ENCODE results near the gene ZNF48. TPM values are rescaled to one million over a fixed set of nuclear protein-coding genes. Genes with fewer than 3 reads are reported as not detected.

Gene ZNF48
- polyA plus RNA-seq, 1 of the 3 experiments (the other 2 are of a cell fraction) = 8.8 TPM

GRCh38 chr16:30358990-30359870 is 36.0 kb upstream of the ZNF48 start:
- CTCF ChIA-PET = interaction anchor here (0.7 to 1.5 kb wide), 3 partner anchors 50 to 289 kb away, joined by 3 to 5 read pairs (median 5); no protein-coding TSS in a partner anchor
- Histone ChIP-seq H3K27ac (ENCODE audit: low read depth in 2 of 2, low read length in 1 of 2) (no peak overlapping the region), H3K27me3 (ENCODE audit: insufficient read depth) (no peaks in the 10 kb centered on the region), H3K4me2 (no peak overlapping the region), H3K4me3 (ENCODE audit: low read depth in 2 of 2, low read length in 1 of 2) (no peak overlapping the region), H3K36me3 (replicated peaks in 1 of 2; ENCODE audit: control insufficient read depth in 1 of 2, insufficient read depth in 2 of 2, low read length in 1 of 2) (peaks cover 12 to 29% of the 10 kb centered on the region in 2 experiments), H3K79me2 (ENCODE audit: insufficient read depth) (peaks cover 57% of the 10 kb centered on the region), H4K20me1 (ENCODE audit: insufficient read depth) (peaks cover 7% of the 10 kb centered on the region), H3K9ac (no peak overlapping the region), H3K9me2 (no peaks in the 10 kb centered on the region), H3K9me3 (no peaks in the 10 kb centered on the region), H3F3A (replicated peaks; ENCODE audit: insufficient read depth) (peaks cover 9% of the 10 kb centered on the region), H2AFZ (ENCODE audit: low read depth) (no peak overlapping the region), H3K4me1 (ENCODE audit: control insufficient read depth in 1 of 2, insufficient read depth in 2 of 2, low read depth in 1 of 2, low read length in 1 of 2) (peaks cover 11 to 22% of the 10 kb centered on the region in 2 experiments; a peak in 3 of 4 replicates)
- no peak for TF ChIP-seq FOSL2 (IDR thresholded peaks at IDR 0.05; ENCODE audit: borderline replicate concordance, low read depth)
- TF ChIP-seq USF1 (IDR thresholded peaks at IDR 0.05; ENCODE audit: borderline replicate concordance, low read depth) = no peak
- TF ChIP-seq ZBTB33 (IDR thresholded peaks at IDR 0.05; ENCODE audit: borderline replicate concordance, low read depth) = no peak
- no peak for TF ChIP-seq RCOR1 (IDR thresholded peaks at IDR 0.05; ENCODE audit: low read length)
- no peak for TF ChIP-seq EZH2phosphoT487 (IDR thresholded peaks at IDR 0.05; ENCODE audit: borderline replicate concordance, low read depth)
- no peak for TF ChIP-seq GABPA (IDR thresholded peaks at IDR 0.05; ENCODE audit: low read depth)
- no peak for TF ChIP-seq POLR2AphosphoS5 (IDR thresholded peaks at IDR 0.05; ENCODE audit: low read depth, low read length)
- TF ChIP-seq NFIC (IDR thresholded peaks at IDR 0.05; ENCODE audit: borderline replicate concordance) = no peak
- no peak for TF ChIP-seq EP300 (IDR thresholded peaks at IDR 0.05; ENCODE audit: borderline replicate concordance in 1 of 2, low read depth in 1 of 2, low read length in 1 of 2)
- no peak for TF ChIP-seq PBX3 (IDR thresholded peaks at IDR 0.05)
- no peak for TF ChIP-seq FOXM1 (IDR thresholded peaks at IDR 0.05; ENCODE audit: low read depth)
- TF ChIP-seq FOXJ3 (CRISPR knock-in tag; IDR thresholded peaks at IDR 0.05) = no peak
- TF ChIP-seq ELF1 (IDR thresholded peaks at IDR 0.05) = no peak
- TF ChIP-seq CHD2 (IDR thresholded peaks at IDR 0.05; ENCODE audit: low read length, partially characterized antibody) = no peak
- TF ChIP-seq RXRA (IDR thresholded peaks at IDR 0.05; ENCODE audit: borderline replicate concordance, low read depth) = no peak
- TF ChIP-seq RFX5 (IDR thresholded peaks at IDR 0.05; ENCODE audit: low read length) = no peak
- no peak for TF ChIP-seq NRF1 (IDR thresholded peaks at IDR 0.05; ENCODE audit: low read depth, low read length)
- DNase-seq = no peak
- 97% methylated on average over 18 of the region's 28 CpGs for WGBS (ENCODE audit: low lambda C conversion rate)
- POLR2A ChIA-PET = no interaction called here

Measured in SK-N-SH (cell line).